Activated CD8-positive, alpha-beta memory T cell treated with anti-CD3 and anti-CD28 coated beads for 48 hours (primary cell): ENCODE data around the gene FAM78B.

Experiments used
- DNase-seq, 3 experiments: peaks; one replicate each; pipeline ENCODE4 v3.0.0-alpha.2; 2020; ENCODE audit warnings: low read depth in 2 of 3, low spot score in 2 of 3

FAM78B gene

GRCh38 chr1:166164995-166165660 is 1.7 kb downstream of the FAM78B start:
- peak in 2 of 3 experiments; percentile 5 to 7 for DNase-seq

- DNase-seq, result no peak
Observed at GRCh38 chr1:166164646-166164994, 2.2 kb downstream of the FAM78B start.

- DNase-seq, result no peak
Observed at GRCh38 chr1:166159656-166160055, 7.1 kb downstream of the FAM78B start.

GRCh38 chr1:166156674-166157073 is 10.1 kb downstream of the FAM78B start:
- no peak for DNase-seq

GRCh38 chr1:166155108-166155507 is 11.7 kb downstream of the FAM78B start:
- no peak for DNase-seq

GRCh38 chr1:166153525-166154314 is 13.1 kb downstream of the FAM78B start:
- no peak for DNase-seq

- no peak for DNase-seq
Observed at GRCh38 chr1:166152978-166153377, 13.8 kb downstream of the FAM78B start.

GRCh38 chr1:166151804-166152203 is 15.0 kb downstream of the FAM78B start:
- DNase-seq, result no peak

GRCh38 chr1:166145499-166145898 is 21.3 kb downstream of the FAM78B start:
- DNase-seq, result no peak

GRCh38 chr1:166141969-166142368 is 24.8 kb downstream of the FAM78B start:
- DNase-seq, result no peak

GRCh38 chr1:166140251-166140650 is 26.6 kb downstream of the FAM78B start:
- no peak for DNase-seq

GRCh38 chr1:166139735-166140134 is 27.1 kb downstream of the FAM78B start:
- no peak for DNase-seq

GRCh38 chr1:166136699-166137401 is 30.0 kb downstream of the FAM78B start:
- DNase-seq, result no peak

- DNase-seq, result no peak
Observed at GRCh38 chr1:166136222-166136621, 30.6 kb downstream of the FAM78B start.

- no peak for DNase-seq
Observed at GRCh38 chr1:166133857-166134256, 32.9 kb downstream of the FAM78B start.

GRCh38 chr1:166133276-166133841 is 33.4 kb downstream of the FAM78B start:
- DNase-seq, result no peak

GRCh38 chr1:166132496-166132895 is 34.3 kb downstream of the FAM78B start:
- no peak for DNase-seq

- no peak for DNase-seq
Observed at GRCh38 chr1:166129006-166129405, 37.8 kb downstream of the FAM78B start.

GRCh38 chr1:166128195-166128594 is 38.6 kb downstream of the FAM78B start:
- no peak for DNase-seq

GRCh38 chr1:166127003-166127402 is 39.8 kb downstream of the FAM78B start:
- no peak for DNase-seq

GRCh38 chr1:166122873-166123466 is 43.8 kb downstream of the FAM78B start:
- DNase-seq, result no peak
